Neuronal stem cell (in vitro differentiated cells): ENCODE measurements around the gene C2orf68.

Experiments used
- DNase-seq: peaks from one replicate; pipeline ENCODE4 v3.0.0-alpha.2; 2013; ENCODE audit warnings: low spot score
- H2AFZ ChIP-seq: one replicate; pipeline ENCODE4 v1.6.1; 2013; ENCODE audit warnings: mild to moderate bottlenecking, low read length, inconsistent platforms
- H2AK5ac ChIP-seq: 2 replicates; pipeline ENCODE4 v1.6.1; 2013; ENCODE audit warnings: low read depth, mild to moderate bottlenecking, inconsistent platforms, low read length, moderate library complexity, mixed read lengths
- H2BK120ac ChIP-seq: 2 replicates; pipeline ENCODE4 v1.6.1; 2013; ENCODE audit warnings: low read depth, mild to moderate bottlenecking, inconsistent platforms, low read length, moderate library complexity, mixed read lengths
- H2BK12ac ChIP-seq: one replicate; pipeline ENCODE4 v1.6.1; 2013; ENCODE audit warnings: low read length, inconsistent platforms
- H2BK15ac ChIP-seq: 2 replicates; pipeline ENCODE4 v1.6.1; 2013; ENCODE audit warnings: mild to moderate bottlenecking, low read length, inconsistent platforms, mixed read lengths
- H2BK5ac ChIP-seq: one replicate; pipeline ENCODE4 v1.6.1; 2013; ENCODE audit warnings: inconsistent platforms, mild to moderate bottlenecking, low read length, moderate library complexity
- H3K14ac ChIP-seq: one replicate; pipeline ENCODE4 v1.6.1; 2013; ENCODE audit warnings: low read length, inconsistent platforms
- H3K18ac ChIP-seq: 2 replicates; pipeline ENCODE4 v1.6.1; 2013; ENCODE audit warnings: low read length, inconsistent platforms
- H3K23ac ChIP-seq: 2 replicates; pipeline ENCODE4 v1.6.1; 2013; ENCODE audit warnings: low read depth, mild to moderate bottlenecking, mixed read lengths, low read length, inconsistent platforms; ENCODE audit not compliant: poor library complexity
- H3K27ac ChIP-seq: replicated peaks from 3 replicates; pipeline ENCODE4 v1.5.1; 2013; ENCODE audit warnings: low read length, inconsistent platforms
- H3K27me3 ChIP-seq, 3 experiments: 2 replicates each; pipeline ENCODE4 v1.6.1; 2013; ENCODE audit warnings: low read length in 3 of 3, mild to moderate bottlenecking in 2 of 3, inconsistent platforms in 1 of 3, low read depth in 1 of 3, mixed read lengths in 1 of 3, moderate library complexity in 1 of 3; ENCODE audit not compliant: control insufficient read depth in 3 of 3, insufficient read depth in 3 of 3
- H3K36me3 ChIP-seq, 2 donors: replicated peaks in 1 of 2; 2 replicates each; pipeline ENCODE4 v1.6.1; 2013; ENCODE audit warnings: low read length in 2 of 2; ENCODE audit not compliant: control insufficient read depth in 2 of 2, insufficient read depth in 2 of 2
- H3K4ac ChIP-seq: 2 replicates; pipeline ENCODE4 v1.6.1; 2013; ENCODE audit warnings: inconsistent platforms, mild to moderate bottlenecking, low read length, moderate library complexity
- H3K4me1 ChIP-seq, 2 donors: 1 replicate in 1 of 2; 2 replicates in 1 of 2; pipeline ENCODE4 v1.6.1; 2013; ENCODE audit warnings: low read length in 2 of 2, low read depth in 1 of 2; ENCODE audit not compliant: control insufficient read depth in 2 of 2, insufficient read depth in 1 of 2
- H3K4me2 ChIP-seq: one replicate; pipeline ENCODE4 v1.6.1; 2013; ENCODE audit warnings: mild to moderate bottlenecking, low read length, inconsistent platforms; ENCODE audit not compliant: insufficient read depth, poor library complexity, severe bottlenecking
- H3K4me3 ChIP-seq, 2 donors: 2 replicates each; pipeline ENCODE4 v1.5.1; 2013; ENCODE audit warnings: low read length in 2 of 2, mild to moderate bottlenecking in 2 of 2, inconsistent platforms in 1 of 2, moderate library complexity in 1 of 2
- H3K79me1 ChIP-seq: one replicate; pipeline ENCODE4 v1.6.1; 2013; ENCODE audit warnings: low read depth, mild to moderate bottlenecking, inconsistent platforms, low read length, moderate library complexity
- H3K9ac ChIP-seq: one replicate; pipeline ENCODE4 v1.6.1; 2013; ENCODE audit warnings: mild to moderate bottlenecking, low read depth, low read length, inconsistent platforms; ENCODE audit not compliant: poor library complexity
- H3K9me3 ChIP-seq, 2 donors: replicated peaks in 1 of 2; 2 replicates each; pipeline versions ENCODE3 to v1.6.1; 2013; ENCODE audit warnings: low read length in 2 of 2, mild to moderate bottlenecking in 2 of 2, inconsistent platforms in 1 of 2, low read depth in 1 of 2, mixed read lengths in 1 of 2, moderate library complexity in 1 of 2; ENCODE audit not compliant: control insufficient read depth in 2 of 2, insufficient read depth in 1 of 2
- H4K8ac ChIP-seq: one replicate; pipeline ENCODE4 v1.6.1; 2013; ENCODE audit warnings: low read depth, mild to moderate bottlenecking, inconsistent platforms, low read length, moderate library complexity
- H4K91ac ChIP-seq: one replicate; pipeline ENCODE4 v1.6.1; 2013; ENCODE audit warnings: low read length, low read depth, mild to moderate bottlenecking, inconsistent platforms; ENCODE audit not compliant: poor library complexity
- WGBS, 2 donors: extraction: QIAGEN DNeasy Blood & Tissue Kit; methylation state at CpG; one replicate each; pipeline ENCODE4 v1.1.7; 2013; ENCODE audit warnings: missing lambda C conversion rate in 2 of 2, mixed read lengths in 1 of 2; ENCODE audit not compliant: insufficient read length in 2 of 2, insufficient replicate concordance in 1 of 2; ENCODE audit errors: extremely low coverage in 2 of 2; 5-methylcytosine and 5-hydroxymethylcytosine counted together

The C2orf68 gene

DNA sequence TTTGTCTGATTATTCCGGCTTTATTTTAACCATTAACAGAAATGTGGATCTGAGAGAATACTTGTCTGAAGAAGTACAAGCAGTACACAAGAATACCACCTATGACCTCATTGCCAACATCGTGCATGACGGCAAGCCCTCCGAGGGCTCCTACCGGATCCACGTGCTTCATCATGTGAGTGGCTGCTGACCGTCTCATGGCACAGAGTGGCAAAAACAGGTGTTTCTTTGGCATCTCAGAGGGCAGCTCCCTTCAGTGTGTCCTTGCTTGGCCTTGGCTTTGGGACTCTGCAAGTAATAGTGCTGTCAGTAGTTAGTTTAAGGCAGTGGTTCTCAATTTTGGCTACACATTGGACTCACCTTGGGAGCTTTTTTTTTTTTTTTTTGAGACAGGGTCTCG lies 33.0 kb upstream of the C2orf68 start:
- no peak overlapping the region for H3K23ac ChIP-seq
- no peaks in the 10 kb centered on the region for H3K27me3 ChIP-seq
- no peak overlapping the region for H2BK15ac ChIP-seq
- no peak overlapping the region for H2BK120ac ChIP-seq
- H3K4me1 ChIP-seq: no peaks in the 10 kb centered on the region
- H2AFZ ChIP-seq: no peak overlapping the region
- no peak overlapping the region for H3K9ac ChIP-seq
- no peak overlapping the region for H2AK5ac ChIP-seq
- no peak overlapping the region for H4K8ac ChIP-seq
- no peak for DNase-seq
- peaks cover 56 to 99% of the 10 kb centered on the region in 2 donors for H3K36me3 ChIP-seq
- no peak overlapping the region for H3K4ac ChIP-seq
- H3K27ac ChIP-seq: no peak overlapping the region
- H3K18ac ChIP-seq: no peak overlapping the region
- no peak overlapping the region for H2BK12ac ChIP-seq
- H3K79me1 ChIP-seq: no peaks in the 10 kb centered on the region
- H2BK5ac ChIP-seq: no peak overlapping the region
- no peak overlapping the region for H3K4me2 ChIP-seq
- no peak overlapping the region for H4K91ac ChIP-seq
- H3K4me3 ChIP-seq: no peak overlapping the region
- H3K9me3 ChIP-seq: peaks cover 0 to 1% of the 10 kb centered on the region in 2 donors
- no peak overlapping the region for H3K14ac ChIP-seq
- WGBS, 2 donors: no CpG with 5 or more reads among the region's 8 CpGs

DNA sequence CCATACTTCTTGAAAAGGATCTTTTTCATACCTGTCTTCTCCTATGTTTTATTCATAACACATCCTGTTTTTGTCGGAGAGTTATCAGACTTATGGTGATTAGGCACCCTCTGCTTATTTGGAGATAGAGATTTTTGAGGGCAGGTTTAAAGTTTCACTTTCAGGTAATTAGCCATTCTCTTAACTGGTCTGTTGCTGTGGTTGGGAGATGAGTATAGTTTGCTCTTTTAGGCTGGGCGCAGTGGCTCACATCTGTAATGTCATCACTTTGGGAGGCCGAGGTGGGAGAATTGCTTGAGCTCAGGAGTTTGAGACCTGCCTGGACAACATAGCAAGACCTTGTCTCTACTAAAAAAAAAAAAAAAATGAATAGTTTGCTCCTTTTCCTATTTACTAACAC lies 30.9 kb upstream of the C2orf68 start:
- Histone ChIP-seq H2AFZ (no peak overlapping the region), H2BK12ac (no peak overlapping the region), H3K18ac (no peak overlapping the region), H2BK15ac (no peak overlapping the region), H3K4me2 (no peak overlapping the region), H3K27me3 (no peaks in the 10 kb centered on the region), H3K4me3 (no peak overlapping the region), H3K9ac (no peak overlapping the region), H4K8ac (no peak overlapping the region), H3K36me3 (peaks cover 54 to 98% of the 10 kb centered on the region in 2 donors), H4K91ac (no peak overlapping the region), H3K9me3 (no peaks in the 10 kb centered on the region), H3K4ac (no peak overlapping the region), H3K14ac (no peak overlapping the region), H2BK5ac (no peak overlapping the region), H2AK5ac (no peak overlapping the region), H3K4me1 (no peaks in the 10 kb centered on the region), H3K79me1 (no peaks in the 10 kb centered on the region), H2BK120ac (no peak overlapping the region), H3K27ac (no peak overlapping the region), H3K23ac (no peak overlapping the region)
- DNase-seq: no peak
- WGBS, 2 donors: no CpG with 5 or more reads among the region's 3 CpGs

DNA sequence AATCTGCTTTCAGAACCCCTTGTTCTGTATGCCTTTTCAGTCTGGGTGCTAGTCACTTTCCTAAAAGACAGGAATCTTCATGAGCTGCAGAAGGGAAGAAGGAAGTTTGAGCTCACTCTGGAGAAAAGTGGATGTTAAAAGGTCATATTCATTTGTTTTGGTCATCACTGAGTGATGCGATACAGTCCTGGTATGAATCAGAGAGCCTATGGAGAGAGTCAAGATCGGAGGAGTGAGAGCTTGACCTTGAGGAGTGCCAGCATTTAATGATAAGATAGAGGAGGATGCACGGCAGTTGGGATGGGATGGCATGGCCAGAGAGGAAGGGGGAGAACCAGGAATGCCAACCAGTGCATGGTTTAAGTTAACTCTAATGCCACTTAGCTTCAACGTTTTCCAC lies 23.8 kb upstream of the C2orf68 start:
- Histone ChIP-seq H3K27me3 (no peaks in the 10 kb centered on the region), H2AFZ (no peak overlapping the region), H3K4ac (no peak overlapping the region), H3K27ac (no peak overlapping the region), H3K18ac (no peak overlapping the region), H4K91ac (no peak overlapping the region), H3K23ac (no peak overlapping the region), H3K4me1 (no peaks in the 10 kb centered on the region), H2BK12ac (no peak overlapping the region), H3K36me3 (peaks cover 46 to 92% of the 10 kb centered on the region in 2 donors), H3K14ac (no peak overlapping the region), H3K4me2 (no peak overlapping the region), H4K8ac (no peak overlapping the region), H2BK15ac (no peak overlapping the region), H3K9me3 (no peaks in the 10 kb centered on the region), H3K4me3 (no peak overlapping the region), H2BK5ac (no peak overlapping the region), H3K79me1 (no peaks in the 10 kb centered on the region), H2AK5ac (no peak overlapping the region), H3K9ac (no peak overlapping the region), H2BK120ac (no peak overlapping the region)
- no peak for DNase-seq
- WGBS, 2 donors: no CpG with 5 or more reads among the region's 4 CpGs

DNA sequence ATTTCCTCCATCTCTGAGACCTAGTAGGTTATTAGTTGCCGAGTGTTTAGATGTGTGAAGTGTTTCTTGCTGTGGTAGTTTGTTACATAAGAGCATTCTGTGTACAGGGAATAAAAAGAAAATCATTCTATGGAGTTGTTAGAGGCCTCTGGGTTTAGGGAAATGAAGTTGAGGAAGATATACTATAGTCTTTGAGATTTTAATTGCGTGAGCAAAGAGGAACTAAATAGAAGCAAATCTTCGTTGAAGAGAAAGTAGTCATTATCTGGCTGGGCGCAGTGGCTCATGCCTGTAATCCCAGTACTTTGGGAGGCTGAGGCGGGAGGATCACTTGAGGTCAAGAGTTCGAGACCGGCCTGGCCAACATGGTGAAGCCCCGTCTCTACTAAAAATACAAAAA lies 23.1 kb upstream of the C2orf68 start:
- no peak for DNase-seq
- Histone ChIP-seq H2BK5ac (no peak overlapping the region), H3K36me3 (peaks cover 49 to 92% of the 10 kb centered on the region in 2 donors), H3K18ac (no peak overlapping the region), H2AFZ (no peak overlapping the region), H3K27me3 (no peaks in the 10 kb centered on the region), H2AK5ac (no peak overlapping the region), H3K79me1 (no peaks in the 10 kb centered on the region), H3K27ac (no peak overlapping the region), H3K4me1 (no peaks in the 10 kb centered on the region), H3K4ac (no peak overlapping the region), H3K14ac (no peak overlapping the region), H3K9ac (no peak overlapping the region), H2BK15ac (no peak overlapping the region), H2BK12ac (no peak overlapping the region), H4K91ac (no peak overlapping the region), H2BK120ac (no peak overlapping the region), H3K4me2 (no peak overlapping the region), H3K4me3 (no peak overlapping the region), H4K8ac (no peak overlapping the region), H3K9me3 (no peaks in the 10 kb centered on the region), H3K23ac (no peak overlapping the region)
- no CpG with 5 or more reads among the region's 8 CpGs for WGBS, 2 donors
